Cardiac muscle cell (in vitro differentiated cells and primary cell): ENCODE results near the gene SULT4A1. TPM values are rescaled to one million over a fixed set of nuclear protein-coding genes. Genes with fewer than 3 reads are reported as not detected.
A peak's percentile ranks its signal among the peaks of the same experiment; 100 is the strongest.

Experiments
- DNase-seq, 2 donors: peaks; one replicate each; pipeline versions ENCODE4 v3.0.0 to v3.0.0-alpha.2; 2010 to 2017; ENCODE audit warnings: low read depth in 1 of 2, low spot score in 1 of 2
- H3K27ac ChIP-seq: fragments of 200-600 bp; sonication (generic); 2 replicates; pipeline ENCODE4 v1.5.1; 2016
- H3K27me3 ChIP-seq: fragments of 200-600 bp; sonication (generic); 2 replicates; pipeline ENCODE4 v1.6.0; 2016; ENCODE audit warnings: control low read depth
- H3K36me3 ChIP-seq: fragments of 200-600 bp; sonication (generic); 2 replicates; pipeline ENCODE4 v1.5.1; 2016; ENCODE audit warnings: control low read depth
- H3K4me1 ChIP-seq: fragments of 200-600 bp; sonication (generic); 2 replicates; pipeline ENCODE4 v1.8.1; 2017; ENCODE audit warnings: low read depth, mild to moderate bottlenecking, mixed run types
- H3K4me3 ChIP-seq: fragments of 200-600 bp; sonication (generic); 2 replicates; pipeline ENCODE4 v1.5.1; 2016; ENCODE audit warnings: mild to moderate bottlenecking
- H3K9me3 ChIP-seq: fragments of 200-600 bp; sonication (generic); 2 replicates; pipeline ENCODE4 v1.5.1; 2017; ENCODE audit warnings: low read depth, mild to moderate bottlenecking, control low read depth
- polyA plus RNA-seq: library from polyadenylated mRNA; unstranded; fragments of >200 nt; fragmentation: Nextera tagmentation; extraction: Ambion mirVana; gene quantifications from 2 replicates; pipeline ENCODE4 v1.2.1, GENCODE V29; 2016
- total RNA-seq: library from RNA; depleted of rRNA; stranded (reverse); fragments of >200 nt; gene quantifications from 2 replicates; pipeline ENCODE4 v1.2.3, GENCODE V29; 2016
- TF ChIP-seq, protein P1 (sequence below): IDR thresholded peaks from 2 replicates; pipeline ENCODE4 v1.5.1; 2012; ENCODE audit warnings: low read depth, mild to moderate bottlenecking, low read length

The SULT4A1 gene
- total and polyA plus RNA-seq, 2 experiments from 2014 or later = 1.3 to 3.2 TPM

DNA sequence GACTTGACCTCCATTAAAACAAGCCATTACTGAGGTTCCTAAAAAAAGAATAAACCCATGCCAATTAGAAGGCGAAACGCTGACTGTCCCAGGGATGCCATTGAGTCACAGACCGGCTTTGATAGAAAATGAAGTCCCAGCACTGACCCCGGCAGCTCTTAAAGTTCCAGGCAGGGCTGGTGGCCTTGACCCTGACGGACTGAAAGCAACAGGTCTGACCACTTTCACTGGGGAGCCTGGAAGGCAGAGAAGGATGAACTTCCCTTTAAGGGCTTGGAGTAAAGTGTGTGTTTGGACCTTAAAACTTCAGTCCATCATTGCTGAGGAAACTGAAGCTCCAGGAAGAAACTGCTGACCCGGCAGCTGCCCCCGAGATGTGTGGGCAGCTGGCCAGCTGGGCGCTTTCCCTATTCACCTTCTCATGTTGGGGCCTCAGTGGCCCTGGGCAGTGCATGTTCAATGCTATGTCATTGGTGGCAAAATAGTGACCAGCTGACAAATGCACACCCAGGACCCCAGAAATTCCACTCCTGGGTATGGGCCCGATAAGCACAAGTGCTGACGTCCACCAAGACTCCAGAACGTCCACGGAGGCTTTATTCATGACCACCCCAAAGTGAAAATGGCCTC is 31.3 kb downstream of the SULT4A1 start:
- H3K9me3 ChIP-seq = no peaks in the 10 kb centered on the region
- DNase-seq = no peak
- H3K36me3 ChIP-seq = no peaks in the 10 kb centered on the region
- H3K4me1 ChIP-seq = peaks cover 12% of the 10 kb centered on the region
- TF ChIP-seq, protein P1, sequence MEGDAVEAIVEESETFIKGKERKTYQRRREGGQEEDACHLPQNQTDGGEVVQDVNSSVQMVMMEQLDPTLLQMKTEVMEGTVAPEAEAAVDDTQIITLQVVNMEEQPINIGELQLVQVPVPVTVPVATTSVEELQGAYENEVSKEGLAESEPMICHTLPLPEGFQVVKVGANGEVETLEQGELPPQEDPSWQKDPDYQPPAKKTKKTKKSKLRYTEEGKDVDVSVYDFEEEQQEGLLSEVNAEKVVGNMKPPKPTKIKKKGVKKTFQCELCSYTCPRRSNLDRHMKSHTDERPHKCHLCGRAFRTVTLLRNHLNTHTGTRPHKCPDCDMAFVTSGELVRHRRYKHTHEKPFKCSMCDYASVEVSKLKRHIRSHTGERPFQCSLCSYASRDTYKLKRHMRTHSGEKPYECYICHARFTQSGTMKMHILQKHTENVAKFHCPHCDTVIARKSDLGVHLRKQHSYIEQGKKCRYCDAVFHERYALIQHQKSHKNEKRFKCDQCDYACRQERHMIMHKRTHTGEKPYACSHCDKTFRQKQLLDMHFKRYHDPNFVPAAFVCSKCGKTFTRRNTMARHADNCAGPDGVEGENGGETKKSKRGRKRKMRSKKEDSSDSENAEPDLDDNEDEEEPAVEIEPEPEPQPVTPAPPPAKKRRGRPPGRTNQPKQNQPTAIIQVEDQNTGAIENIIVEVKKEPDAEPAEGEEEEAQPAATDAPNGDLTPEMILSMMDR = no peak
- H3K4me3 ChIP-seq = no peak overlapping the region
- H3K27me3 ChIP-seq = no peaks in the 10 kb centered on the region
- H3K27ac ChIP-seq = no peak overlapping the region

DNA sequence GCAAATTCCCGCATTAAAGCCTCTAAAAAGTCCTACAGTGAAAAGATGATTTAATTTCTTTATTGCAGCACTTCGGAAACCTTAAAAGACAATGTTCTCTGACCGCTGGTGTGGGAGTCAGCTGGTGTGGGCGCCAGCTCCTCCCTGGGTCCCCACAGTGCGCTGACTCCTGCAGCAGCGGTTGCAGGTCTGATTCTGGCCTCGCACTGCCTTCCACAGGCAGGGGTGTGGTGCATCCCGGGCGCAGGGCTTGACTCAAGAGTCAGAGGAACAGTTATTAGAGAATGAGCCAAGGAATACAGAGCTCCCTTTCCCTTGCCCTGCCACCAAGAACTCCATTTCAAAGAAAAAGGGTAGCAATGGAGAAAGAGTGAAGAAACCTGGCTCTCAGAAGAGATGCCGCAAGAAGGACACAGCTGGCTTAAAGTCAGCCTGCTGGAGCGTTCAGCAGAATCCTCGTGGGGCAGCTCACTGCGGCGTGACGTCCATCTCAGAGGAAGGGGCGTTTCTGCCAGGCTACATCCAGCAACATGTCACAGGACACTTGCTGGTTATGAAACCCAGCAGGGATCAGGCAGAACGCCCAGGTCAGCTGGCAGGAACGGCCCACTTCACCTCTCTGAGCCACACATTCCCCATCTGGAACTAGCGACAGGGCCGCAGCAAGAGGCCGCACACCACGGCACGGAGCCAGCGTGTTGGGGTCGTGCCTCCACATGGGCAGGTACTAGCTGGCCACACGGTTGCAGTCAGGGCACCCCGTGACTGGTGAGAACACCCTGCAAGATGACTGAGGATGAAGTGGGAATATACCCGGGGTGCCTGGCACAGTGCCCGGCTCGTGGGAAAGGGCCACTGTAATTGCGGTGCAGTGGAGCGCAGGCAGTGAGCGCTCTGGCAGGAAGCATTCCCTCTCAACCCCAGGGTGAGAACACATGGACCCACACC is 32.1 kb downstream of the SULT4A1 start:
- H3K9me3 ChIP-seq = no peaks in the 10 kb centered on the region
- H3K4me3 ChIP-seq = no peak overlapping the region
- peak in 1 of 2 donors; percentile 65 for DNase-seq
- H3K27ac ChIP-seq = no peak overlapping the region
- H3K4me1 ChIP-seq = peaks cover 12% of the 10 kb centered on the region
- TF ChIP-seq, protein P1 = no peak
- H3K27me3 ChIP-seq = no peaks in the 10 kb centered on the region
- H3K36me3 ChIP-seq = no peaks in the 10 kb centered on the region

DNA sequence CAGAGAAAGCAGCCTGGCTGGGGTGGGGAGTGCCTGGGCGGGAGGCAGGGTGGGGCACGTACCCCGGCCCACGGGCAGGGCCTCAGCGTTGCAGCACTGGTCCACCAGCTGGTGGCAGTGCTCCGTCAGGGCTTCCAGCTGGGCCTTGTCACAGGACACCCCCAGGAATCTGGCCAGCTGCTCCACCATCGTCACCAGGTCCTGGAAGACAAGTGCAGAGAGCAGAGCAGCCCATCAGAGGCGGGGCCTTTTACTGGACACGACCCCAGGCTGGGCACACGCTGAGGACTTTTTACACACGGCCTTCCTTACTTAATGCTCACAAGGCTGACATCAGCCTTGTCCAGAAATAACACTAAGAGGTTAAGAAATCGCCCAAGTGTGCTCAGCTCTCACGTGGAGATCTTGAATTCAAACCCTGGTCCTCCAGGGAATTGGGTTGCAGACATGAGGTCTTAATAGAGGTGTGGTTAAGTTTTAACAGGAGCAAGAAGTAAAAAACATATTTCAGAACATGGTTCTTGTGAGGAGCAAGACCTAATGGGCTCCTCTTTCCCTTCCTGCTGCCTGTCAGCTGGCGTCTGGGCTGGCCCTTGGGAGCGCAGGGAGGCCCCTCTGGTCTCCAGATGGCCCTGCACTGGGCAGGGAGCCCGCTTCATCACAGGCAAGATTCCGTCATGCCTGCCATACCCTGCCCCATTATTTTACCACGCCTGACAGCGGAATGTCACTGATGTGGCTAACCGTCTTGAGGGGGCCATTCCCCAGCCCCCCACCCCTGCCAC is 33.1 kb downstream of the SULT4A1 start:
- H3K36me3 ChIP-seq = no peaks in the 10 kb centered on the region
- no peak overlapping the region for H3K4me3 ChIP-seq
- H3K9me3 ChIP-seq = no peaks in the 10 kb centered on the region
- peaks cover 12% of the 10 kb centered on the region for H3K4me1 ChIP-seq
- TF ChIP-seq, protein P1 = peak; percentile 16
- H3K27ac ChIP-seq = no peak overlapping the region
- peak; percentile 46 to 75 for DNase-seq
- no peaks in the 10 kb centered on the region for H3K27me3 ChIP-seq

DNA sequence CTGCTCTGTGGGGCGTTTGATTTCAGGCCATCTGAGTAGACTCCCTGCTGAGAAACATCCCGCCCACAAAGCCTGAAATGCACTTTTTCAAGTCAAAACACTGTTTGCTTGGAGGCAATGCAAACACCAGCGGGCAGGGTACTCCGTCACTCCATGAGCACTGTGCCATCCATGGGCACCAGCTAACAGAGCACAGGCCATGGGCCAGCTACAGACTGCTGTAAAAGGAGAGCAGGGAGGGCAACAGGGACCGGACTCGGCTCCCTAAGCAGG is 33.7 kb downstream of the SULT4A1 start:
- no peak overlapping the region for H3K27ac ChIP-seq
- TF ChIP-seq, protein P1 = no peak
- H3K4me1 ChIP-seq = peaks cover 12% of the 10 kb centered on the region
- no peaks in the 10 kb centered on the region for H3K27me3 ChIP-seq
- no peak overlapping the region for H3K4me3 ChIP-seq
- no peak for DNase-seq
- no peaks in the 10 kb centered on the region for H3K9me3 ChIP-seq
- H3K36me3 ChIP-seq = no peaks in the 10 kb centered on the region

DNA sequence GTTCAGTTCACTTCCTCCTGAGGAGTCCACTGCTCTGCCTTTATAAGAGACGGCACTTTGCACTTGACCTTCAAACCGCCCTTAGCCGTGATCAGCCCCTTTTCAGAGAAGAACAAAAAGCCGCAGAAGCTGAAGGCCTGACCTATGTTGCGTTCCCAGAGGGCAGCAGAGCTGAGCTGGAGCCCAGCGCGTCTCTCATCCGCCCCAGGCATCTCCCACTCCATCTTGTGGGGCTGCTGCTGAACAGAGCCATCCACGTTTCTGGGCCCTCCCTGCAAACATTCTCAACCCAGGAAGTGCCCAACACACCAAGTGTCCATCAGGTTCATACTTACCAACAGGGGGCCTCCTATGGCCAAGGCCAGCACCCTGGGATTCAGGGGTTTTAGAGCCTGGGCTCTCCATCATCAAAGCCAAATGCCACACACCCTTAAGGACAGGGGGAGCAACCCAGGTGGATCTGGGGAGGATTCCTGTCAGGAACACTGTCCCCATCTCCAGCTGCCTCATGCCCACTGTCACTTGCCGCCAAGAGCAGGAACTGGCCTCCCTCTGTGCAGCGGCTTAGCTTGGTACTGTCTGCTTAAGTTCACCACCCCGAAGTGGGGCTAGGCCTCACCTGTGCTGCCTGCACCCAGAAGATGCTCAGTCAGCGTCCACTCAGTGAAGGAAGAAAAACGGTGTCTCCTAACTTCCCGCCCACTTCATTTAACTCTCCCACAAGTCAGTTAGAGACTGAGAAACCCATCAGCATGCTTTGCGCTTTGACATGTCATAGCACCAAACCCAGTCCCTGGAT is 34.2 kb downstream of the SULT4A1 start:
- Histone ChIP-seq H3K4me1 (peaks cover 8% of the 10 kb centered on the region), H3K9me3 (no peaks in the 10 kb centered on the region), H3K27ac (no peak overlapping the region), H3K36me3 (no peaks in the 10 kb centered on the region), H3K27me3 (no peaks in the 10 kb centered on the region), H3K4me3 (no peak overlapping the region)
- no peak for DNase-seq
- TF ChIP-seq, protein P1 = no peak
